HepG2 (cell line): ENCODE results near the gene ECT2. TPM values are rescaled to one million over a fixed set of nuclear protein-coding genes. Genes with fewer than 3 reads are reported as not detected.

Experiments
- AHDC1 ChIP-seq: sonication (generic); formaldehyde crosslinking; IDR thresholded peaks from 2 replicates; pipeline ENCODE4 v1.5.1; 2020; ENCODE audit warnings: mild to moderate bottlenecking, missing genetic modification reagents, borderline replicate concordance
- ARNT ChIP-seq: fragments of 450-650 bp; IDR thresholded peaks from 2 replicates; pipeline ENCODE4 v1.6.1; 2017
- HMGXB4 ChIP-seq, 2 experiments: sonication (generic) in 1 of 2; formaldehyde crosslinking in 1 of 2; IDR thresholded peaks; 2 replicates each; pipeline versions ENCODE4 v1.4.0 to v1.6.1; 2018 to 2020; ENCODE audit warnings: missing genetic modification reagents in 2 of 2, borderline replicate concordance in 1 of 2, low read depth in 1 of 2, mild to moderate bottlenecking in 1 of 2, missing biosample characterization in 1 of 2
- LBX2 ChIP-seq: sonication (generic); formaldehyde crosslinking; IDR thresholded peaks from 2 replicates; pipeline ENCODE4 v1.5.0; 2020; ENCODE audit warnings: missing genetic modification reagents, mild to moderate bottlenecking, borderline replicate concordance
- MAX ChIP-seq: IDR thresholded peaks from 2 replicates; pipeline ENCODE4 v1.6.1; 2012; ENCODE audit warnings: inconsistent platforms
- MEIS2 ChIP-seq: sonication (generic); formaldehyde crosslinking; IDR thresholded peaks from 2 replicates; pipeline ENCODE4 v1.9.0; 2021; ENCODE audit warnings: mild to moderate bottlenecking, missing genetic modification reagents
- MXD4 ChIP-seq: IDR thresholded peaks from 2 replicates; pipeline ENCODE4 v1.6.1; 2016; ENCODE audit warnings: mild to moderate bottlenecking, missing biosample characterization, missing genetic modification reagents
- NFATC3 ChIP-seq: sonication (generic); formaldehyde crosslinking; IDR thresholded peaks from 2 replicates; pipeline ENCODE4 v1.5.1; 2020; ENCODE audit warnings: mild to moderate bottlenecking, missing genetic modification reagents
- SOX13 ChIP-seq, 3 experiments: fragments of 450-650 bp in 1 of 3; sonication (generic) in 1 of 3; formaldehyde crosslinking in 1 of 3; IDR thresholded peaks in 2 of 3; conservative IDR thresholded peaks in 1 of 3; 2 replicates each; pipeline versions ENCODE4 v1.5.0 to v1.6.1; 2016 to 2020; ENCODE audit warnings: antibody characterized with exemption in 1 of 3, mild to moderate bottlenecking in 1 of 3, missing compliant biosample characterization in 1 of 3, missing genetic modification reagents in 1 of 3, moderate library complexity in 1 of 3
- TRAFD1 ChIP-seq: sonication (generic); formaldehyde crosslinking; IDR thresholded peaks from 2 replicates; pipeline ENCODE4 v1.5.1; 2020; ENCODE audit warnings: missing genetic modification reagents, mild to moderate bottlenecking, borderline replicate concordance
- ZNF143 ChIP-seq: sonication (generic); formaldehyde crosslinking; IDR thresholded peaks from 2 replicates; pipeline ENCODE4 v1.4.0; 2020; ENCODE audit warnings: missing genetic modification reagents
- ZNF263 ChIP-seq: sonication (generic); formaldehyde crosslinking; IDR thresholded peaks from 2 replicates; pipeline ENCODE4 v1.4.0; 2020; ENCODE audit warnings: missing genetic modification reagents
- ZNF616 ChIP-seq: sonication (generic); formaldehyde crosslinking; IDR thresholded peaks from 2 replicates; pipeline ENCODE4 v1.5.0; 2020; ENCODE audit warnings: low read depth, mild to moderate bottlenecking, missing genetic modification reagents
- ZNF672 ChIP-seq: sonication (generic); formaldehyde crosslinking; IDR thresholded peaks from 2 replicates; pipeline ENCODE4 v1.8.1; 2022; ENCODE audit warnings: missing genetic modification reagents
- polyA plus RNA-seq, 8 experiments: library from polyadenylated mRNA; depleted of rRNA in 3 of 8; stranded (reverse) in 7 of 8; unstranded in 1 of 8; fragments of >200 nt; fragmentation: Illumina TruSeq in 4 of 8; extraction: Trizol in 4 of 8; gene quantifications; 2 replicates each; pipeline versions ENCODE4 v1.2.1 to v1.2.3, GENCODE V29; 2011 to 2016; ENCODE audit warnings: low read depth in 4 of 8, missing spikeins in 1 of 8, mixed read lengths in 1 of 8; ENCODE audit not compliant: insufficient read depth in 1 of 8
- total RNA-seq, 5 experiments: library from RNA; depleted of rRNA; stranded (reverse); fragments of >200 nt; fragmentation: Illumina TruSeq; extraction: Trizol; gene quantifications; 2 replicates each; pipeline ENCODE4 v1.2.3, GENCODE V29; 2016; ENCODE audit warnings: low read depth in 1 of 5

ECT2 gene
- total and polyA plus RNA-seq, 2 of the 13 experiments (the other 11 are each of a cell fraction or from before 2014, with no cell fraction given), result 21.6 to 52.0 TPM

GRCh38 chr3:172751175-172751704 lies 714 bp downstream of the ECT2 start (continued):
- TF ChIP-seq AHDC1 (no peak), ZNF672 (CRISPR knock-in tag) (no peak), HMGXB4 (CRISPR knock-in tag; IDR thresholded peaks at IDR 0.05; ENCODE audit: borderline replicate concordance in 1 of 2, low read depth in 1 of 2) (no peak), SOX13 (IDR thresholded peaks at IDR 0.05) (no peak), SOX13 (CRISPR knock-in tag; conservative IDR thresholded peaks at IDR 0.05 in 1 of 2, IDR thresholded peaks at IDR 0.05 in 1 of 2) (no peak), ZNF263 (no peak), MAX (no peak), ZNF143 (no peak), TRAFD1 (CRISPR knock-in tag) (no peak), ZNF616 (CRISPR knock-in tag) (no peak), MXD4 (CRISPR knock-in tag) (no peak), MEIS2 (no peak), ARNT (no peak), LBX2 (no peak), NFATC3 (no peak)
